HepG2 (cell line): ENCODE results near the gene EIF4G1.

Source experiments
- TBX3 ChIP-seq: fragments of 450-650 bp; IDR thresholded peaks from 2 replicates; pipeline ENCODE4 v1.6.1; 2017; ENCODE audit warnings: antibody characterized with exemption, mild to moderate bottlenecking, inconsistent platforms, borderline replicate concordance
- ZNF225 ChIP-seq: sonication (generic); formaldehyde crosslinking; IDR thresholded peaks from 2 replicates; pipeline ENCODE4 v1.4.0; 2020; ENCODE audit warnings: mild to moderate bottlenecking, missing genetic modification reagents

- TF ChIP-seq TBX3: no peak
- no peak for TF ChIP-seq ZNF225 (CRISPR knock-in tag)
Observed at GRCh38 chr3:184379358-184380184, 65.2 kb downstream of the EIF4G1 start, which contains the start of gene CHRD.
